Smooth muscle cell of the brain vasculature (primary cell): Measurements from ENCODE around the gene SCYL2.
"Not testable (repeated sequence)": the region's sequence is repeated elsewhere in the genome, so short reads cannot be mapped to it uniquely, and the experiment has no call there.

Source experiments
- DNase-seq: peaks from one replicate; pipeline ENCODE4 v3.0.0-alpha.2; 2012; ENCODE audit warnings: low read depth, low spot score

The SCYL2 gene

GRCh38 chr12:100324498-100324897 is 57.5 kb downstream of the SCYL2 start:
- DNase-seq: no peak

- no peak for DNase-seq
Observed at GRCh38 chr12:100326208-100326607, 59.2 kb downstream of the SCYL2 start.

- DNase-seq: no peak
Observed at GRCh38 chr12:100329800-100330199, 62.8 kb downstream of the SCYL2 start.

- no peak for DNase-seq
Observed at GRCh38 chr12:100331871-100332270, 64.9 kb downstream of the SCYL2 start.

- no peak for DNase-seq
Observed at GRCh38 chr12:100332852-100333251, 65.9 kb downstream of the SCYL2 start.

GRCh38 chr12:100337299-100337698 is 70.3 kb downstream of the SCYL2 start:
- no peak for DNase-seq

GRCh38 chr12:100337727-100338126 is 70.8 kb downstream of the SCYL2 start:
- DNase-seq: no peak

- no peak for DNase-seq
Observed at GRCh38 chr12:100339071-100339470, 72.1 kb downstream of the SCYL2 start.

- DNase-seq: not testable (repeated sequence)
Observed at GRCh38 chr12:100342897-100343296, 75.9 kb downstream of the SCYL2 start.

GRCh38 chr12:100344351-100344750 is 77.4 kb downstream of the SCYL2 start:
- not testable (repeated sequence) for DNase-seq

GRCh38 chr12:100345020-100345767 is 78.2 kb downstream of the SCYL2 start:
- DNase-seq: no peak

- DNase-seq: no peak
Observed at GRCh38 chr12:100346660-100347059, 79.7 kb downstream of the SCYL2 start.

- DNase-seq: no peak
Observed at GRCh38 chr12:100348657-100349454, 81.9 kb downstream of the SCYL2 start.

GRCh38 chr12:100356644-100357223 is 89.8 kb downstream of the SCYL2 start, which contains the start of gene SLC17A8:
TSS of gene SLC17A8 (plus strand) at chr12:100357074. CDS start at chr12:100357392, 318 bp downstream.
- no peak for DNase-seq

- DNase-seq: no peak
Observed at GRCh38 chr12:100359248-100359647, 92.3 kb downstream of the SCYL2 start.

GRCh38 chr12:100359822-100360221 is 92.8 kb downstream of the SCYL2 start:
- DNase-seq: no peak

- DNase-seq: no peak
Observed at GRCh38 chr12:100360450-100360849, 93.5 kb downstream of the SCYL2 start.

- no peak for DNase-seq
Observed at GRCh38 chr12:100364324-100364723, 97.3 kb downstream of the SCYL2 start.

GRCh38 chr12:100365411-100365810 is 98.4 kb downstream of the SCYL2 start:
- DNase-seq: no peak

GRCh38 chr12:100368066-100368465 is 101.1 kb downstream of the SCYL2 start:
- no peak for DNase-seq

- no peak for DNase-seq
Observed at GRCh38 chr12:100371146-100371545, 104.2 kb downstream of the SCYL2 start.

- DNase-seq: no peak
Observed at GRCh38 chr12:100372853-100373640, 106.1 kb downstream of the SCYL2 start.
